Epidermal melanocyte (primary cell): ENCODE results near the gene ITGBL1.

Source experiments
- DNase-seq: peaks from one replicate; pipeline ENCODE4 v3.0.0; 2011; ENCODE audit warnings: low spot score; ENCODE audit not compliant: insufficient read length

ITGBL1 gene

DNA sequence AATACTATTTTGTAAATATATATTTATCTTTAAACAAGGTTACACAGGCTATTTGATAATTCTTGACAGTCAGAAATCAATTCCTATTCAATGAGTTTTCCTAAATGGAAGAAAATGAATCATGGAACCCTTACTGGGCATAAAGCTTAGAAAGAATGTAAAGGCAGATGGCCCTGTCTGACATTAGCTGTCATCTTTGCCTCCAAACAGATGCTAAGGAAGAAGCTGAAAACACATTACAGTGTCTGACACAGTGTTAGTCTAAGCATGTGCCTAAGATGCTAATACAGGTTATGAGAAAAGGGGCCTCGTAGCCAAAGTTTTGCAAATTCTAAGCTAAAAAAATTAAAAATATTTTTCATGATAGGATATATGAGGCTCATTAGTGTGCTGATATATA lies 112.8 kb downstream of the ITGBL1 start:
- DNase-seq = no peak

DNA sequence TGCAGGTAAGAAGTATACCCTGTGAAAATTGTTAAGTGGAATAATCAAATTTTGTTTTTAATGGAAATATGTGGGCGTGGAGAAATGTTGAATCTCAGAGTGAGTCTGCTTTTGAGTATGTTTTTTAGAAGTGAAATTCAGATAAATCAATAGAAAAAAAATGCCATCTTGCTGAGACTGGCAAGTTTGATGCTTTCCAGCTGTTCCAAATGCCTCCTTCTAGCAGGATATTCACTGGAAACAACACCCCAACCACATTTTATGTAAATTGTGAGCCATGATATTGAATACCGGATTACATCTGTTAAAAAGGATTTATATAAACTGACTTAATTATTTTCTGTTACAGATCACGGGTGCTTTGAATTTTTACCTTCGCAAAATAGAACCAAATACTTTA lies 115.4 kb downstream of the ITGBL1 start:
- no peak for DNase-seq

GRCh38 chr13:101569807-101570206 lies 117.3 kb downstream of the ITGBL1 start:
- no peak for DNase-seq

DNA sequence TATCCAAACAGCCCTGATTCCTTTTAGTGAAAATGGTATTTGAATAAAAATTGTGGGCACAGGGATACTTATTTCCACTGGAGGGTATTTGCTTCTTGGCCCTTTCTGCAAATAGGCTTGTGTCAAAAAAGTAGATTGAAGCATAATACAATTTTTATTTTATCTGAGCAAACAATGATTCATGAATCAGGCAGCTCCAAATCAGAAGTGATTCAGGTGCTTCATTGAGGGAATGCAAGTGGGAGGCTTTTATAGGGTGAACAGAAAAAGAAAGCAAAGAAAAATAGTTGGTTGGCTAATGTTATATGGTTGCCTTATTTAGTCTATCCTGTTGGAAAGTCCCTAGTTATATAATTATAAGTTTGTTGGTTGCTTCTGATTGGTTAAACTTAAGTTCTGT lies 117.9 kb downstream of the ITGBL1 start:
- no peak for DNase-seq

DNA sequence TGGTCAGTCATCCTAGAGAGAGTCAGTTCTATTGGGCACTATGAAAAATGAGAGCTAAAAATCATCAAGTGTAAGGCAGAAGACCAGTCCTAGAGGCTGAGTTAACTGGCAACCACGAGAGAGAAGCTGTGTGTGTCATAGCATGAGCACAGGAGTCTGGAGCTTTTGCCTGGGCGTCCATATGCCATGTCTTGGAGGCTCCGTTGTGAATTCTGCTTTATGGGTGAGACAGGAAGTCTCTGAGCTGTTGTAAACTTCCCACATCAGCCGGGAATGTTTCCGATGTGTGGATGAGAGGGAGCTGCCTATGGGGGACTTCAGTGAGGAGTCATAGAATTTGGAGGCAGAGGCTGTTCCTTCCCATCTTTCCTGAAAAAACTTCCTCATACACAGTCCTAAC lies 120.0 kb downstream of the ITGBL1 start:
- DNase-seq = no peak

- DNase-seq = no peak
Observed at GRCh38 chr13:101575581-101575980, 123.1 kb downstream of the ITGBL1 start.

DNA sequence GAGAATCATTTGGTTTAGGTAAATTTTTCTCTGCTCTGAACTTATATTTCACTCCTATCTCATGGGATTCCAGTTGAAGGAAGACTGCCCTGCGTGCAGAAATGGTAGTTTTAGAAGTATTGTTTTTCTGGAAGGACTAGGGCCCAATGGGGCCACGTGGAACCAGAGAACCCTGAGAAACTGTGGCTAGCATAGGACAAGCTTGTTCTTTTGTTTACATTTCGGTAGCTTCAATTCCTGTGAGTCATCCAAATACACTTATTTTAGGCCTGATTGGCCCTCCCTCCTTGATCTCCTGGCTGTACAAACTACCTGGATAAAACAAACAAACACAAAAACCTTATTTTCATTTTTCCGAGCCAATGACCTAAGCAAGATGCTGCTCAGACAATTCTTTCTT lies 124.0 kb downstream of the ITGBL1 start:
- no peak for DNase-seq

DNA sequence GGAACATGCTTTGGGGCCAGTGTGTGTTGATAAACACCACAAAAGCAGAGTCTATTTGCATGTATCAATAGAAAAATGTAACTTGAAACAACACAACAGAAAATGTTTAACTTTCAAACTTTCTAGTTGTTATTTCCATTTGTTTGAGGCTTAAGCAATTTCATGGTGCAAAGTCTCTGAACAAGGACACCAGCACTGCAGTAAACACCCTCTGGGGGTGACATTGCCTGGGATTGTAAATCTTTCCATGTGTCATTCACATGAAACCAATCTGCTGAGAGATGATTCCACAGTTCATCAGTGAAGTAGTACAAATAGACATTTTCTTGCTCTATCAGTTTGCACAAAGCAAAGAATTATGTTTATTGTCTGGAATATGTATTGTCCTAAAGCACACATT lies 124.5 kb downstream of the ITGBL1 start:
- DNase-seq = no peak

- DNase-seq = no peak
Observed at GRCh38 chr13:101579281-101579802, 126.9 kb downstream of the ITGBL1 start.

DNA sequence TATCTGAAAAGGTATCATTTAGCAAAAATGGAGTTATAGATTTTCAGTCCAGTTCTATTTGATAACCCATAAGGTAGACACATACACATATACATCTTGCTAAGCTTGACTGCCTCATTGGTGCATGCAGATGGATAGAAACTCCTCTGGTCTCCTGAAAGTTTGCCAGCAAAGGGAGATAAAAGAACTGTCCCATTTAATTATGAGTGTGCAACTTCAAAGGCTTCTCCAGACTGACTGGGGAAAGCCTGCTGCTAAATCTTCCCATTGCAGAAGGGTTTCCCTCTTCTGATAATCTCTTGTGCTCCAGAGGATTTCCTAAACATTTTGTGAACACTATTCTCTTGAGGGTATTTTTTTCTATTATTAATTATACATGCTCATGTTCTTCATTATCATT lies 131.9 kb downstream of the ITGBL1 start:
- DNase-seq = no peak

DNA sequence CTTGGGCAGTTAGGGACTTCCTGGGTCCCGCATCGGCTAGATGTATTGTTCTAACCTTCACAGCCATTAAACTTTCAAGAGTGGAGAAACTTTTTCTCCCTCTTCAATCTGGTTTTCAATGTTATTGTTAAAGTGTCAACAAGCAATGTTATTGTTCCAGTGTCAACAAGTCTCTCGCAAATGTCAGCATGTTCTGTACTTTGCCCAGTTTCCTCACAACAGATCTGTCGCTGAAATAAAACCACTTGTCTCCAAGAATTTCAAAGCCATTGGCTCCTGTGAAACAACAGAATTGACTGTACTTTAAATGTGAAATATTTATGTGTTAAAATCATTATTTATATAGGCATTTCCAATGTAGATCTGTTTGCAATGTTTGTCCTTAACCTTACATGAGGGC lies 138.0 kb downstream of the ITGBL1 start:
- no peak for DNase-seq

- no peak for DNase-seq
Observed at GRCh38 chr13:101594936-101595335, 142.5 kb downstream of the ITGBL1 start.

DNA sequence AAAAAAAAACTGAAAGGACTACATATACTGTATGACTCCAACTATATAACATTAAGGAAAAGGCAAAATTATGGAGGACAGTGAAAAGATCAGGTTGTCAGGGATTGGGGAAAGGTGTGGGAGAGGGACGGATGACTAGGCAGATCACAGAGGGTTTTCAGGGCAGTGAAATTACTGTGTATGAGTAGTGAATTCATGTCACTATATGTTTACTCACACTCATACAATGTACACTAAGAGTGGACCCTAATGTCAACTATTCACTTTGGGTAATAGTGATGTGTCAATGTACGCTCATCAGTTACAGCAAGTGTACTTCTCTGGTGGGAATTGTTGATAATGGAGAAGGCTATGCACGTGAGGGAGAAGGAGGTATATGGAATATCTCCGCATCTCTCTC lies 144.3 kb downstream of the ITGBL1 start:
- no peak for DNase-seq

- no peak for DNase-seq
Observed at GRCh38 chr13:101611491-101612475, 159.3 kb downstream of the ITGBL1 start.

DNA sequence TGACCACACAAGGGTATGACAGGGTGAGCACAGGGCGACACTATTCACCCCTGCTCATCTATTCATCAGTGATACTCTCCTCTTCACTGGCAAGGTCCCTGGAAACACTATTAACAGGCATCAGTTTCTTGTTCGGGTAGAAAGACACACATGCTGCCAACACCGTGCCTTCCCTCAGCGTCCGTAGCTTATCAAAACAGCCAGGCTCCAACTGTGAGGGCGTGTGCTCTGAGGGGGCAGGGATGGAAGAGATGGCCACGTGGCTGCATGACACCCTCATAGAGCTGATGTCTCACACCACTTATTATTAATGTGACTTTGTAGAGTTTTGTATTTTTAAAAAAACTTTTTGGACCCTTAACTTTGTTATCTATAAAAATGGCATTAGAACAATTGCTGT lies 160.3 kb downstream of the ITGBL1 start:
- DNase-seq = no peak

DNA sequence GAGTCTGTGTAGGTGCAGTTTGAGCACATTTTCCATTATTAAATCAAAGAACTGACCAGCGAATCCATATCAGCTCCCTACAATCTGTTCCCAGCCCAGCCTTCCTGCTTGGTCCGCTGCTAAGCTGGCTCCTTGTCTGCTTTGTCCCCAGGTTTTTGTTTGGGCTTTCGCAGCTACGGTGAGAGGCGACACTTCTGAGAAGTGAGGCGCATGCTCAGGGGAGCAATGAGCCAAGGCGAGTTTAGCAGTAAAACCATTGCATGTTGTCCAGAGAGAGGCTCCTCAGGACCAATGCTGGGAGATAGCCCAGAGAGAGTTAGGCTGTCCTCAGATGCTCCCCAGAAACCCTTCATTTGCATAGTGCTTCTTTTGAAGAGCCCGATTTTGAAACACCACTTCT lies 162.0 kb downstream of the ITGBL1 start:
- no peak for DNase-seq

DNA sequence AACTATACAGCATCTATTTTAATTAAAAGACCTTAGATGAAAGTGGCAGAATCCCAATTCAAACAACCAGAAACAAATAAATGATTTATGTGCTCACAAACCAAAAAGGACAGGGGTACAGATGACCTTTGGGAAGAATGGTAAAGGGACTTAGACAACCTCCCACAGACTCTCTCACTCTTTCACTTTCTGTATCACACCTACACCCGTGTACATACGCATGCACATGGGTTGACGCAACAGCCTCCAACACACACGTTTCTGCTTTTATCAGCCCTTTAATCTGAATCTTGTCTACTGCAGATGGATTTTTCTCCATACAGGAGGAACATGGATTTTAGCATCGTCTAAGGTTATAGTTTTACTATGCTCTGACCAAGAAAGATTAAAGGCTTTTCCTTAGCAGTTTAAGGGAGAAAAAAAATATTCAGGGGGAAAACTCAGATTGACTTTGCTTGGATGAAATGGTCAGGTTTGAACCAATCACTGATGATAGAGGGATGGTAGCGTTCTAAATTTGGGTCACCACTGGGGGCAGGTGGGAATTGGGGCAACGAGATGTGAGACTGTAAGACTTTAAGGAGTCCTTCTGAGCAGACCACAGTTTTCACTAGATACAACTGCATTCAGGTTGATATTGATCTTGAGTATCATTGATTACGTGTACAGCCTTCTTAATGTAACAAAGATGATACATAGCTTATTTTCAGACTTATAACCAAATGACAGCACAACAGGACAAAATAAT lies 166.1 kb downstream of the ITGBL1 start:
- no peak for DNase-seq

DNA sequence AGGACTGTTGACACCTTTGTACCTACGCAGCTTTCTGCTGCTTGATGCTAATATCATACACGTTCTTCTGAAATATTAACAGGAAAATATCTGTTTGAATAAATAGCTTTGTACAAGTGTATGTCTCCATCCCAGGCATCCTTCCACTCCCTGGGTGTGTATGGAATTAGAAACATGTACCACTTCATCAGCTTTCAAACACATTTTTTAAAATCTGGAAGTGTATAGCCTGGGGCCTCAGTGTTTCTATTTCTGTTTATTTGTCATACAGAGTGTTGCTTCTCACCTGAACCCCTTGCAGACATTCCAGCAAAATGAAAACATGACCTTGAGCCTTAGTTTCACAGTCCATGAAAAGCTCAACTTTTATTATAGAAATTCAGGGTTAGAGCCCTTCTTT lies 168.6 kb downstream of the ITGBL1 start:
- DNase-seq = no peak

GRCh38 chr13:101623470-101624209 lies 171.2 kb downstream of the ITGBL1 start:
- DNase-seq = no peak

DNA sequence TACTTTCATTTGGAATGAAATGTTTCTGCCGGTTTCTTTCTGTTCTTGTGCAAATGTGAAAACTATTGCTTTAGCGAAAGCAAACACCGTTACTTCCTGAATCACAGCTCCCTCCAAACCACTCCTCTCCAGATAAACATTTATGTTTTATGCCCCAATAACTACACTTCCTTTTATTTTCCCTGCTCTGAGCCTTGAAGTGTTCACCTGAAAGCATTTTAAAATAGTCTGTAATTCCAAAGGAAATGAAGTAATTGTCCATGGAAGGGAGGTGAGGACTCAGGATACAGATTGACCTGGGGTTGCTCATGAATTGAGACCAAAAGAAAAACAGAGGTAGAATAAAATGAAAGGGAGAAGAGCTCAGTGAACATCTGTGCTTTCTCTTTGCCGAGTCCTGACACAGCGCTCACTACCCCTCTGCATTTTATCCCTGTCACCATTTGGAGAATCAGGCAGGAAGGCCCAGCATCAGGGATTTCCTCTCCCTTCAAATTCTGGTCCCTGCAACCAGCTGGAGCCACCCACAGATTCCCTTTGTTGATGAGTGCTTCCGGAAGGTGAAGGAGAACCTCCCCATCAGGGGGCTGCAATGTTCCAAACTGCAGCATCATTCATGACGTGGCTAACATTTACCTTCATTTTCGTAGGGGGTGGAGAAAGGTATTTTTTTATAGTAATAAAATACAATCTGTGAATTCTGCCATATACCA lies 171.9 kb downstream of the ITGBL1 start:
- DNase-seq = no peak

DNA sequence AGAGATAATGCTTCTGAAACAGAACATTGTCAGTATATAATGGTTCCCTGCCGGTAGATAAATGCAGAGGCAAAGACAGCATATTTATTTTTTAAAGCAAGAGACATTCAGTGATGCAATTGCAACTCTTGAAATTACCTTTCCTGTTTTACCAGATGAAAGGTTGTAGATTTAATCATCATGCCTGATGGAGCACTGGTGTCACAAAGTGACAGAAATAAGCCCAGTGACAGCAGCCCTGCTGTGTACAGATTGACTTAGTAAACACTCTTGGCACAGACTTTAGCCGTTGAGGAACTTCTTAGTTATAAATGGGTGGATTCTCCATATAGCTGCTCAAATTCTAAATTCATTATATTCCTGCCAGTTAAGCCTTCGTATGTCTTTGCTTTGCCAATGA lies 172.5 kb downstream of the ITGBL1 start:
- DNase-seq = no peak
